HG03469 (cell line): ENCODE results near the gene MEIS2.

Source experiments
- ATAC-seq: cut with Tn5 transposase; IDR thresholded peaks from one replicate; pipeline ENCODE4 v1.9.1; 2021; ENCODE audit warnings: mild to moderate bottlenecking, moderate library complexity, moderate number of reproducible peaks; ENCODE audit not compliant: unreplicated experiment

MEIS2 gene

DNA sequence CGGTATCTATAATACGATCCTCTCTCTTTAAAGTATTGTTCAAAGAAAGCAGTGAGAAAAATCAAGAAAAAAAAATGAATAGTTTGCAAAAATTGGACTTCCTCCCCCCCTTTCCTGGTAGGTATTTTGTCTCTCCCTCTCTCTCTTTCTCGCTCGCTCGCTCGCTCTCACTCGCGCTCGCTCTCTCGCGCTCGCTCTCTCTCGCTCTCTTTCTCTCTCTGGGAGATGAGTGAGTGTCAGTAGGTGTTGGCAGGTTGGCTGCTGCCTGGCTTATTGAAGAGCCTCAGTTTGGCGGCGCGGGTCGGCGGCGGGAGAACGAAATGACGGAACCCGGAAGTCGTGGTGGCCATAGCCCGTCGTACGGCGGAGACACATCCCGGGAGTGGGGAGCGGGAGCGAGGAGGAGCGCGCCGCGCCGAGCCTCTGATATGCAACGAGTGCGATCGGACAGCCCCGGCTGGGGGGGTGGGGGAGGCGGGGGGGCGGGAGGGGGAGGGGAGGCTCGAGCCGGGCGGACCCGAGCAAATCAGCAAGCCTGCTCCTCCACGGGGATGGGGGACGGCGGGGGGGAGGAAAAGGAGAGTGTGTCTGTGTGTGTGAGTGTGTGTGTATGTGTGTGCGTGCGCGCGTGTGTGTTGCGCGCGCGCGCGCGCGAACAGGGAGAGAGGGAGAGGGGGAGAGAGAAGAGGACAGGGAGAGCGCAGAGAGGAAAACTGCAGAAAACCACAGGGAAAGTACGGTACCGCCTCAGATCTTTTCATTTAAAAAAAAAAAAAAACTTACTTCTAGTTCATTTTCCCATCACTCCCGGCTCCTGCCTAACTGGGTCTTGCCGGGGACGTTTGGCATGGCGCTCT, at the start of gene MEIS2:
MEIS2 (minus strand) TSS at position 441 of the 857 bp plus-strand sequence. CDS start 1,083 bp downstream, outside the sequence.
- peak; percentile 35 for ATAC-seq

GRCh38 chr15:37149146-37149545, 48.8 kb upstream of the MEIS2 start:
- ATAC-seq, result no peak

- ATAC-seq, result no peak
Observed at GRCh38 chr15:37148714-37149113, 48.4 kb upstream of the MEIS2 start.

- ATAC-seq, result no peak
Observed at GRCh38 chr15:37143351-37143750, 43.0 kb upstream of the MEIS2 start.

DNA sequence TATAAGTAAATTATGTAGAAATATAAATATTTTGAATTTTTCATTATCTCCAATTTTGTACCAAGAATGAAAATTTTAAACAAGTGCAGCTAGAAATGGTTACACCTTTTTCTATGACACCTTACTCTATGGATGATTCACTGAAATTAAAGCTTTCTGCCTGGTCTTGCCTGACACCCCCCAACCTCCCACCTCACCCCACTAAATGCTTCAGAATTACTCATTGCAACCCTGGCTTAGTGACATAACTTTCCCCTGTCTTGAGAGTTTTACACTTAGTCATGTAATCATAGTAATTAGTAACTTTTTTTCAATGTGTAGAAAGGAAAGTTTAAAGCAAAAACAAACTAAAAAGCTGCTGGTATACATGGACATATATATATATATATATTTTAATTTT, 42.0 kb upstream of the MEIS2 start:
- no peak for ATAC-seq

DNA sequence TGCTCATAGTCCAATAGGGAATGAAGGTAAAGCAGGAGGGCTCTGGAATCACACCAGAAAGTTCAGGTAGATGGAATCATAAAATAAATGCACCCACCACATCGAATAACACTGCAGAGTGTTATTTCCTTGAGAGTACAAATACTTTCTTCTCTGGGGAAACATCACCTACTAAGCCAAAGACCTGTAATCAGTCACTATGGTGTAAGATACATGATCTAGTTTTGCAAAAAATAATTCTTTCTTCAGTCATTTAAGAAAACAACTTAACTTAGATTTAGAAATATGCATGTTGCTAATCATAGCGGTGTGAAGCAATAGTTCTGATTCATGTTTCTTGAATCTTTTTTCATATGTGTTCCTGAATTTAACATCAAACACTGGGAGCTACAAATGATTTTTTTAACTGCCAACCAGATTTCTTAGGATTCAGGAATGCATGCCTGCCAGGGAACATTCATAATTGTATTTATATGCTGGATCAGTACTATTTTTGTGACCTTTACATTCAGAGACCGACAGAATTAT, 40.2 kb upstream of the MEIS2 start:
- no peak for ATAC-seq

GRCh38 chr15:37138591-37139215, 38.4 kb upstream of the MEIS2 start:
- no peak for ATAC-seq

DNA sequence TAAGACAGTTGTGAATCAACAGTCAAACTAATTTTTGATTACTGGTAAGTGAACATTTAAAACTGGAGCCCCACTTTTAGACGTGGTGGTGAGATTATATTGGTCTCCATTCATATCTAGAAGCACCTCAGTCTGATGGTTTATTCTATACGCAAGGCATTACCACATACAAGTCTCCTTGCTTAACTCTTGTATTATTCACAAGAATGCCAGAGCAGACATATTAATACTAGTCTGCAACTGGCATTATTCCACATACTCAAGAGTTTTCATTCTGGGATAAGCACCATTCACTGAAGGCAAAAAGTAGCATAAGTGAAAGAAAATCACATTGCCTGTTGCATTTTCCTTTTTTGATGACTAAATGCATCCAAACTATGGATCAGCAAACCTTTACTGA, 36.9 kb upstream of the MEIS2 start:
- no peak for ATAC-seq

GRCh38 chr15:37136666-37137065, 36.3 kb upstream of the MEIS2 start:
- no peak for ATAC-seq

DNA sequence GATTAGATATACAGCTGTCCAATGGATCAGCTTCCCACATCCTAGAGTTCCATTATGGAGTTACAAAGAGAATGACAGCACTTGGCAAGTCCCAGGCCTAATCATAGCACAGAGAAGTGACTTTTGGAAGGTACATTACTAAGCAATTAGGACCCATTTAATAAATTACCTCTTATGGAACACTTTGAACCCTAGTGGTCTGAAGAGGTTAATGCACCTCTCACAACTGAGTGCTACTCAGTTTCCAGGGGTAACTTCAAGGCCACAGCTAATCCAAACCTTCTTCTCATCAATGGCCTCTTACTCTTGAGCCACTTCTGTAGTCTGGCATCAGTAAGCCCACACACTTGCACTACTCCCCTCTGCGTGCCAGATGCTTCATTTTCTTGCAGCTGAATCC, 34.9 kb upstream of the MEIS2 start:
- peak; percentile 79 for ATAC-seq

DNA sequence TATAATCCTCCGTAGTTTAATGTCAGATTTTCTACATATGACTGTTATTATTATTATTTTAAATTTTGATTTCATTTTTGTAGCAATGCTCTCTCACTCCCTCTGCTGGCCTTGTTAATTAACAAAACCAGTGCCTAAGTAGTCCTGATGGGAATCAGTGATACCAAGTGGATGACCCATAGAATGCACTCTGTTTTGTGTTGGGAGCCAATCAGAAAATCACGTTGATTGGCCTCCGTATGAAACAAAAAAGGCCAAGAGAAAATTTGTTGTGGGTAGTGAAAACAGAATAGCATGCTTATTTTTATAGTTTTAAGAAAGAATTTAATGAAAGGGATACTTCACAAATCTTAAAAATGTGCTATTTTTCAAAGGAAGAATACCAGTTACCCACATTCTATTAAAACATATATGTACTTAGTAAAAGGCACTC, 34.4 kb upstream of the MEIS2 start:
- ATAC-seq, result no peak

DNA sequence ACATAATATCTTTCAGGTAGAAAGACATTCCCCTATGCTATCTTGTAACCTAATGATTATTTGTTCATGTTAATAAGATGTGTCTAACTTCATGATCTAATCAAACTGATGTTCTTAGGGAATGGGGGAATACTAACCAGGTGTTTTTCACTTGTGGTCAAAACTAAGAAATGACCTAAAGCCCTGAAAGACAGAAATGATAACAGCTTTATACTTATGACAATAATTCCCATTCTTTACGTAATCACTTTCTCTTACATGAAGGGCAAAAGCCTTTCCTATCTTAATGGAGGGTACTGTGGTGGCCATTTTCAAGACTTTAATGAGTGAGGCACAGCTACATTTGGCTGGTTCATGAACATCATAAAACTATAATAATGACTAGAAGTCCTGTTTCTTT, 33.9 kb upstream of the MEIS2 start:
- no peak for ATAC-seq

GRCh38 chr15:37133602-37134001, 33.3 kb upstream of the MEIS2 start:
- no peak for ATAC-seq

DNA sequence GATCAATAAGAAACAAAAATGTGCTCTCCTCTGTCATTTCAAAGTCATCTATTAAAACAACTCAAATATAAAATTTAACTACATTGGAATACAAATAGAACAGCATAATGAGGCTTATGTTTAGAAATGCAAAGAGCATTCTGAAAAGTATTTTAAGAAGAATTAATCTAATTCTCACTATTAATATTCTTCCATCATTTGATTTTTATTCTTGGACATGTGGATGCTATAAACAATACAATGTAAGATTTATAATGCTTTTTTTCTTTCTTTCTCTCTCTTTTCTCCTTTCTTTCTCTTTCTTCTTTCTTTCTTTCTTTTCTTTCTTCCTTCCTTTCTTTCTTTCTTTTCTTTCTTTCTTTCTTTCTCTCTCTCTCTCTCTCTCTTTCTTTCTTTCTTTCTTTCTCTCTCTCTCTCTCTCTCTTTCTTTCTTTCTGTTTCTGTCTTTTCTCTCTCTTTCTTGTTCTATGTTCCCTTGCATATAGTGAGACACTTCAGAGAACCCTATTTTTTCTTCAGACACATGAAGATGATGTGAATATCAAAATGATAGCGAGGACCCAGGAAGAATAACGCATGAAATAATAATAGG, 32.6 kb upstream of the MEIS2 start:
- ATAC-seq, result no peak

DNA sequence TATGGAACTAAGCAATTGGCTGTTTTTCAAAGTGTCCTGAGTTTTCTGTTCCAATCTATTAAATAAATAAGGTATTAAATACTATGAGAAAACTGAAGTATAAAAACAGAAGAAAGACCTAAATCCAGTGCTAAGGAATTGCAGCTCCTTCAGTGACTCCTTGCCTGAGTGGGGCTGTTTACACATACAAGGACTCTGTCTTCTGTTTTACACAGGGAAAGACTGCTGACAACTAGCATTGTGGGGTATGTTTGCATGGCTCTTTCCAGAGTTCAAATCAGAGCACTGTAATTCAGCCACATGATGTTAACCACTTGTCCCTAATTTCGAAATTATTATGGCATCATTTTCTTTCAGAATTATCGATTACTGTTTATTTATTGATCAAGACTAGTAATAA, 31.3 kb upstream of the MEIS2 start:
- ATAC-seq, result no peak

GRCh38 chr15:37130356-37130755, 30.0 kb upstream of the MEIS2 start:
- no peak for ATAC-seq

- ATAC-seq, result no peak
Observed at GRCh38 chr15:37125143-37125542, 24.8 kb upstream of the MEIS2 start.

DNA sequence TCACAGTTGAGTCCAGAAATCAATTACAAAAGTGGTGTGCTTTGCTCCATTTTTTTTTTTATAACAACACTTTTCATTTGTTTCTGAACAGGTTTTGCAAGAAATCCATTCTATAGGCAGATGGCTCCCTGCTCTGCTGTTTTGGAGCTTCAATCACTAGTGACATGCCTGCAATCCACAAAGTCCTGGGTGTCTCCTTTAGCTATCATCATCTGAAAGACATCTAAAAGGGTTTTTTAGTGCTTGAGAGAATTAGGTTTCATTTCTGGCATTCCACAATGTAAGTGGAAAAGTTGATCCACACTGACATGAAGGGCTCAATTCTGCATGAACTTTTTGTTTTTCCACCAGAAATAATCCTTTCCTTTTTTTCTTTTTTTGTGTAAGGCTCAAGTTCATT, 24.0 kb upstream of the MEIS2 start:
- no peak for ATAC-seq

GRCh38 chr15:37122703-37123102, 22.4 kb upstream of the MEIS2 start:
- no peak for ATAC-seq

- no peak for ATAC-seq
Observed at GRCh38 chr15:37121492-37121891, 21.1 kb upstream of the MEIS2 start.

DNA sequence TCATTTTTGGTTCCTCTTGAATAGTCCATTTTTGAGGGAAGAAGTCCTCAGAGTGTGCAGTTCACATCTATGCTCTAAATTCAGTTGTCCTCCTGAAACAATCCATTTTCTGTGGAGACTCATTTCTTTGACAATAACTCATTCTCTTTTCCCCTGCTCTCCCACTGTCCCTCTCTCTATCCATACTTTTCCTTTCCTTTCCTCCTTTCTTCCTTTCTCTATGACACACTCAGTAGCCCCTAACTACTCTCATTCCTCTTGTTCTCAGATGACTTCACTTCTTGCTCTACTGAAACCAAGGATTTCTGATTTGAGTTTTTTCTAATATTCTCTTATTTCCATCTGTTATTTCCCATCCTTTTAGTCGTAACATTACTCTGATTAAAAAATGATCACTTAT, 16.7 kb upstream of the MEIS2 start:
- ATAC-seq, result no peak

- ATAC-seq, result no peak
Observed at GRCh38 chr15:37115538-37115937, 15.2 kb upstream of the MEIS2 start.
